ENCODE measurements around the gene PCBD2. TPM values are rescaled to one million over a fixed set of nuclear protein-coding genes. Genes with fewer than 3 reads are reported as not detected.
"Not testable (repeated sequence)": the region's sequence is repeated elsewhere in the genome, so short reads cannot be mapped to it uniquely, and the experiment has no call there.

Gene PCBD2
- total RNA-seq, 1 experiment from 2014 or later, result 11.1 TPM

DNA sequence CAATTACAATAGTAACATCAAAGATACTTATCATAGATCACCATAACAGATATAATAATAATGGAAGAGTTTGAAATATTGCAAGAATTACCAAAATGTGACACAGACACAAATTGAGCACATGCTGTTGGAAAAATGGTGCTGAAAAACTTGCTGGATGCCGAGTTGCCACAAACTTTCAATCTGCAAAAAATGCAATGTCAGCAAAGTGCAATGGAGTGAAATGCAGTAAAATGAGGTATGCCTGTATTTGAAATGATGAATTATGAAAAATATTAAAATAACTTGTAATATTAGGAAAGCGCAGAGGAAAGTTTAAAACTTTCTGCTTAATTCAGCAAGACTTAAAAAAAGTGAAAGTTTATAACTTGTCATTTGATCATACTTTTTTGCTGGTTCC is 12.0 kb upstream of the PCBD2 start:
- Histone ChIP-seq H3K4me3 (no peak overlapping the region), H3K27me3 (no peaks in the 10 kb centered on the region), H3K9me3 (peaks cover 9% of the 10 kb centered on the region; the same call in 1 of the 2 replicates), H3K36me3 (peaks cover 43% of the 10 kb centered on the region)
- DNase-seq, result no peak

DNA sequence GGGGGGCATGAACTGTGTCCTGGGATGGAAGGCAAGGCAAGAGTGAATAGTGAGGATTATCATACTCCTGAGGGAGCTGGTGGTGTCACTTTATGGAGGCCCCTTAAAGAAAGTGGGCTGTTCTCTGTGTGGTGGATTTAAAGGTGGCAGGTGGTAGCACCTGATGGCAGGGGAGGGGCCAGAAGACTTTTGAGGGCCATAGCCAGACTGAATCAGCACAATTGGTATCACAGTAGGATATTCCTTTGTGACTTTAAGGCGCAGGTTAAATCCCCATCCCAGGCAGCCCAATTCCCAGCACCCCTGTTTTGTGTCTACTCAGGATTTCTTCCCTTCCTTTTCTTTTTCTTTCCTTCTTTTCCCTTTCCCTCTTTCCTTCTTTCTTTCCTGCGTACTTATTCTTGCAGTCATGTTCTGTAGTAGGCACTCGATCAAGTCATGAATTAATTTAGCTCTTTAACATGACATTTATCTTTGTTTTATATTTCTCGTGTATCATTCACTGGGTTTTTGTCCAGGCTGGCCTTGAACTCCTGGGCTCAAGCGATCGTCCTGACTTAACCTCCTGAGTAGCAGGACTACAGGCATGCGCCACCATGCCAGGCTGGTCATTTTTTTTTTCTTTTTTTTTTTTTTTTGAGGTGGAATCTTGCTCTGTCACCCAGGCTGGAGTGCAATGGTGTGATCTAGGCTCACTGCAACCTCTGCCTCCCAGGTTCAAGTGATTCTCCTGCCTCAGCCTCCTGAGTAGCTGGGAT is 11.0 kb upstream of the PCBD2 start:
- Histone ChIP-seq H3K9me3 (peaks cover 9% of the 10 kb centered on the region; the same call in 1 of the 2 replicates), H3K4me3 (no peak overlapping the region), H3K36me3 (peaks cover 35% of the 10 kb centered on the region), H3K27me3 (no peaks in the 10 kb centered on the region)
- no peak for DNase-seq

DNA sequence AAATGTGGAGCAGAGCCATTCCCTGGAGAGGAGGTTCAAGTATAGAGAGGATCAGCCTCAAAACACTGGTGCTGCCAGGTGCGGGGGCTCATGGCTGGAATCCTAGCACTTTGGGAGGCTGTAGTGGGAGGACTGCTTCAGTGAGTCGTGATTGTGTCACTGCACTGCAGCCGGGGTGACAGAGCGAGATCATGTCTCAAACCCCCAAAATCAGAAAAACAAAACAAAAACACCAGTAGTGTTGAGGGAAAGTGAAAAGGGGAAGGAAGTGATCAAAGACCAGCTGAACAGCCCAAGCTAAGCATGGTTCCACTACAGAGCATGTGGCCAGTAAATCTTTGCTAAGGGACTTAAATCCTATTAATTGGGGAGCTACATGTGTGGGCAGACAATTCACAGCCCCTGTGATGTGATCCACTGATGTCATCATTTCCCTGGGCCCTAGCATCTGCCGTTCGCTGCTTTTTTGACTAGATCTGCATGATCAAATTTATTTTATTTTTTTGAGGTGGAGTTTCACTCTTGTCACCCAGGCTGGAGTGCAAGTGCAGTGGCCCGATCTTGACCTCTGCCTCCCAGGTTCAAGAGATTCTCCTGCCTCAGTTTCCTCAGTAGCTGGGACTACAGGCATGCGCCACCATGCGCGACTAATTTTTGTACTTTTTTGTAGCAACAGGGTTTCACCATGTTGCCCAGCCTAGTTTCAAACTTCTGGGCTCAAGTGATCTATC is 2.7 kb upstream of the PCBD2 start:
- H3K9me3 ChIP-seq, result no peaks in the 10 kb centered on the region
- H3K27me3 ChIP-seq, result no peaks in the 10 kb centered on the region
- no peak overlapping the region for H3K4me3 ChIP-seq
- DNase-seq, result peak; percentile 54
- peaks cover 14% of the 10 kb centered on the region for H3K36me3 ChIP-seq

GRCh38 chr5:134905246-134905996 is 490 bp downstream of the PCBD2 start:
- Histone ChIP-seq H3K36me3 (peaks cover 29% of the 10 kb centered on the region), H3K27me3 (no peaks in the 10 kb centered on the region), H3K9me3 (no peaks in the 10 kb centered on the region), H3K4me3 (peak overlapping the region; percentile 66)
- peak; percentile 41 for DNase-seq

DNA sequence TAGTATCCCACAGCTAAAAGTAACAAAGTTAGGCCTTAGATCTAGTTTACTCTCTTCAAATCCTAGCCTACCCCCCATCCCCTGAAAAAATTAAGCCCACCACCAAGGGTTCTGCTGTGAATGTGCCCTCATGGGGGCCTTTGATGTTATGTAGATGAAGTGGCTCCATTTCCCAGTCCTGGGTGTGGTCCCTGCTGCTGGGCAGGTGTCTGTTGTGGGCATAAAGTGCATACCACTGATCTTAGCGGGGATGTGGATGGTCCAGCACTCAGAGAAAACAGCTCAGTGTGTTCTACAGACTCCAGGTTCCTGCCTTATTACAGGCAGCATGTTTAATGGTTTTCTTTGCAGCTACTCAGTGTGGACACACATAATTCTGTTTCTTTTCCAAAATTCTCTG is 1.9 kb downstream of the PCBD2 start:
- peaks cover 43% of the 10 kb centered on the region for H3K36me3 ChIP-seq
- no peak overlapping the region for H3K4me3 ChIP-seq
- no peaks in the 10 kb centered on the region for H3K27me3 ChIP-seq
- DNase-seq, result no peak
- no peaks in the 10 kb centered on the region for H3K9me3 ChIP-seq

GRCh38 chr5:134910752-134911151 is 5.8 kb downstream of the PCBD2 start:
- not testable (repeated sequence) for DNase-seq
- H3K36me3 ChIP-seq, result peaks cover 78% of the 10 kb centered on the region

GRCh38 chr5:134911285-134912206 is 6.6 kb downstream of the PCBD2 start:
- Histone ChIP-seq H3K4me3 (no peak overlapping the region), H3K27me3 (no peaks in the 10 kb centered on the region), H3K36me3 (peaks cover 82% of the 10 kb centered on the region), H3K9me3 (no peaks in the 10 kb centered on the region)
- no peak for DNase-seq

More at GRCh38 chr5:134910752-134911151, 5.8 kb downstream of the PCBD2 start:
- not testable (repeated sequence) for H3K27me3 ChIP-seq, H3K9me3 ChIP-seq, H3K4me3 ChIP-seq

- H3K4me3 ChIP-seq, result no peak overlapping the region
- peaks cover 87% of the 10 kb centered on the region for H3K36me3 ChIP-seq
- no peaks in the 10 kb centered on the region for H3K27me3 ChIP-seq
- no peak for DNase-seq
- no peaks in the 10 kb centered on the region for H3K9me3 ChIP-seq
These were observed 8.3 kb downstream of the PCBD2 start for GRCh38 chr5:134913254-134913653.

- no peaks in the 10 kb centered on the region for H3K9me3 ChIP-seq
- H3K27me3 ChIP-seq, result no peaks in the 10 kb centered on the region
- no peak overlapping the region for H3K4me3 ChIP-seq
- DNase-seq, result no peak
- peaks cover 85% of the 10 kb centered on the region for H3K36me3 ChIP-seq
These were observed 8.9 kb downstream of the PCBD2 start for GRCh38 chr5:134913795-134914194.

DNA sequence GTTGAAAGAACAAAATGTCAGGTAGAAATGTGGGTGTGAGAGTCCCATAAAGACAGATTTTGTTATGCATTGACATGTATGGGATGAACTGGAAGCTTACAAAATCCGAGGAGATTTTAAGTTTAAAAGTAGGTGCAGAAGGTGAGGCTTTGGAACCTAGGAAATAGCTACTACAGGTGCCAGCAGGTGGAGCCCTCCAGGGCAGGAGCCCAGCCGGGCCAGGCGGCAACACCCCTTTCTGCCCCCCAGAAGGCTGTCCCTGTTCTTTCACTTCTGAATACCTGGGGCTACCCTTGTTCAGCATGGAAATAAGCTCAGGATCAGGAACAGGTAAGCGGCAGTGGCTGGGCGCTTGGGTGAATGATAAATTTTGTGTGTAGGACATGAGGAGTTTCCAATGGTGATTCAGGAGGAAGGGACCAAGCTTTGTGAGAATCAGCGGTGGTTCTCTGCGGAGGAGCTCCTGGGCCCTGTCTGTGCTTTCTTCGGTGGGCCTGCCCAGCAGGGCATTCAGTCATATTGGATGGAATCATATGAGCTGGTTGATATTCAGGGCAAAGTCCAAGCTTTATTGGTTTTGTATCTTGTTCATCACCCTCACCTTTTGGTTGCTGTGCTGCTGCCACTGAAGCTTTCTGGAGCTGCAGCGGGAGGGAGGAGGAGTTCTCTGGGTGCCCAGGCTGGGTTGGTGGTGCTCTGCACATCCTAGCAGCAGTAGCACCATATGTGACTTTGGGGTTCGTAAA is 12.3 kb downstream of the PCBD2 start:
- Histone ChIP-seq H3K36me3 (peaks cover 64% of the 10 kb centered on the region), H3K4me3 (no peak overlapping the region), H3K9me3 (no peaks in the 10 kb centered on the region), H3K27me3 (no peaks in the 10 kb centered on the region)
- DNase-seq, result no peak

DNA sequence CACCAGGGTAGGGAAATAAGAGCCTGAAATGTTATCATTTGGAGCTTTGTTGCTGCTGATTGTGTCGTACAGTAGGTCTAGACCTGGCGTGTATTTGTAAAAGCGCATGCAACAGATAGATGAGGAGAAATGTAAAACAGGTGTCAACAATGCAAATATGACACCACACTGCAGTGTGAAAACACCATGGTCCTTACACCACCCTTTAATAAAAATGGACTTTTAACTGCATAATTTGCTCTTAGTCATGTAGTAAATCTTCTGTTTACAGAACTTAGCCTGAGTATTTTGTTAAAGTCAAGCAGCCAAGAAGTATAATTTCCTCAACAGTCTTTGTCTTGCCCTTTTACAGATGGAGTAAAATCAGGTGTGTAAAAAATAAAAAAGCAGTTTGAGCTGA is 13.9 kb downstream of the PCBD2 start:
- no peak for DNase-seq
- H3K9me3 ChIP-seq, result no peaks in the 10 kb centered on the region
- H3K36me3 ChIP-seq, result peaks cover 50% of the 10 kb centered on the region
- no peak overlapping the region for H3K4me3 ChIP-seq
- H3K27me3 ChIP-seq, result no peaks in the 10 kb centered on the region

GRCh38 chr5:134920848-134921575 is 16.1 kb downstream of the PCBD2 start:
- peaks cover 31% of the 10 kb centered on the region for H3K36me3 ChIP-seq
- H3K9me3 ChIP-seq, result no peaks in the 10 kb centered on the region
- DNase-seq, result no peak
- no peak overlapping the region for H3K4me3 ChIP-seq
- no peaks in the 10 kb centered on the region for H3K27me3 ChIP-seq

GRCh38 chr5:134932508-134932907 is 27.6 kb downstream of the PCBD2 start:
- H3K27me3 ChIP-seq, result no peaks in the 10 kb centered on the region
- H3K4me3 ChIP-seq, result no peak overlapping the region
- no peaks in the 10 kb centered on the region for H3K9me3 ChIP-seq
- DNase-seq, result no peak
- H3K36me3 ChIP-seq, result peaks cover 32% of the 10 kb centered on the region

DNA sequence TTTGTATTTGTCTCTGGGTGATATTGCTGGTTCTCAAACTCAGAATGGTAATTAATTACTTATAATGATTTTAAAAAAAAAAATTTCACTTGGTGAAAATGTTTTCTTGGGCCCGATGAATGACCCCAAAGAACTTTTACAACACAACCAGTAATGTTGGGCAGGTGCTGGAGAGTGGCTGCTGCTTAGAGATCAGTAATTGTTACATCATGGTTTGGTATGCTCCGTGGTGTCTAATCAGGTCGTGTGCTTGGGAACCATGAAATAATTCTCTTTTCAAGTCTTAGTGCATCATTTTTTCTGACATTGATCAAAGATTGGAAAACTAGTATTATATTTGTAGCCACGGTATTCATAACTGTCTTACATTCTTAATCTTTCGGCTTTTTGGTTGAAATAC is 29.3 kb downstream of the PCBD2 start:
- no peak overlapping the region for H3K4me3 ChIP-seq
- no peak for DNase-seq

More for the DNA sequence above, 29.3 kb downstream of the PCBD2 start:
- no peaks in the 10 kb centered on the region for H3K27me3 ChIP-seq
- peaks cover 42% of the 10 kb centered on the region for H3K36me3 ChIP-seq
- H3K9me3 ChIP-seq, result no peaks in the 10 kb centered on the region
